Measurements from ENCODE around the gene CENPA.
A peak's percentile ranks its signal among the peaks of the same experiment; 100 is the strongest.
"Not testable (repeated sequence)": the region's sequence is repeated elsewhere in the genome, so short reads cannot be mapped to it uniquely, and the experiment has no call there.

The CENPA gene

DNA sequence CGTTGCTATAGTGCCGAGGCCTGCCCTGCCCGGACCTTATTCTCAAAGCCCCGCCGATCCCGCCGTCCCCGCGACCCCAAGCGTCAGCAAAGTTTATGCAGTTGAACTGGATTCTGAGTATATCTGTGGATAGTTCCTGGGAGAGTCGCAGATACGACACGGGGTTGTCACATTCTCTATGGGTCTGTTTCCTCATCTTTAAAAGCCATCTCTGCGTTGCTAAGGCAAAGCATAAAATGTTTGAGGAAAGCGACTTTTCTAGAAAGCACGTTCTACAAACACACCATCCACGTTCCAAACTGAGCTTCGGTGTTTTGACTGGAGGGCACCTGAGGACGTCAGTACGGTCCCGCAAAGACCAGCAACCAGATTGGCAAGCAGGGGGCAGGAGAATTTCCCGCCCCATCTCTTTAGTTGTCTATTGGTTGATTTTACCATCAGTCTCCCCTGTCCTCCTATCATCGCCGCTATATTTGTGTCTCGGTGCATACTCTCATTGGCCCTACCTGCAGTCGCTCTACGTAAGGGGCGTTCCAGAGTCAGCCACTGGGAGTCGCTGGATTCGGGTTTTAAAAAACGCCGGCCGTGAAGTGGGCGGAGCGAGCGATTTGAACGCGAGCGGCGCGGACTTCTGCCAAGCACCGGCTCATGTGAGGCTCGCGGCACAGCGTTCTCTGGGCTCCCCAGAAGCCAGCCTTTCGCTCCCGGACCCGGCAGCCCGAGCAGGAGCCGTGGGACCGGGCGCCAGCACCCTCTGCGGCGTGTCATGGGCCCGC, at the start of gene CENPA:
TSS of gene CENPA (plus strand) at position 626 of the 776 bp plus-strand sequence. CDS start at position 767, 141 bp downstream.
- DNase-seq (ENCODE audit: low read depth in 2 of 2) = peak; percentile 88 to 94

DNA sequence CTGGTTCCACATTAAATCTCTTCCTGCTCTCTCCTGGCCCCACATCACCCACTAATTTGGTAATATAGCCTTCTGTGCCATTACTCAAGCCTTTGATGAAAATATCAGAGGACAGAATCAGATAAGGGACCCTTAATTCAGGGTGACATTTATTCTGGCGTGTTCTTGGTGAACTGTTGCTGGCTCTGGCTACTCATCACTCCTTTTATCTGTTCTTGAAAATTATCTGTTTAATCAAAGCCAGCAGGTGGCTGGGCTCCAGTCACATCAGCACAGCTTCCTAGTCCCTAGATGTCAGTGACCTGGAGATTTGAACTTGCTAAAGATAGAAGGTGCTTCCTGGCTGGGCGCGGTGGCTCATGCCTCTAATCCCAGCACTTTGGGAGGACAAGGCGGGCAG, 48.6 kb upstream of the CENPA start:
- DNase-seq (ENCODE audit: low read depth in 2 of 2) = no peak

DNA sequence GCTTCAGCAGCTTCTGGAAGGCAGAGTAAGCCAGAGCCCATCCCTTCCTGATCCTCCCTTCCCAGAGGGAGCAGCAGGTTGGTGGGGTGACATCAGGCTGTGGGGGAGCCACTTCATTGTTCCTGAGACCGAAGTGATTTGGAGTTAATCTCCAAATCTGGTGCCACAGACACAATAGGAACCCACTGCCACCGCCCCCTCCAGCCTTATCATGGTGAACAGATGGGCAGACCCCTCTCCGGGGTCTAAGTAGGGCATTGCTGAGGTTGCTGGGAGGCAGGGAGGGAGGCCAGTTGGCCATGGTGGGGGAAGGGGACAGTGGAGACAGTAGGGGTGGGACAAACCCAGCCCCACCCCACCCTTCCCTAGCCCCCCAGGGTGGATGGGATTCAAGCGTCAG, 47.4 kb upstream of the CENPA start:
- no peak for DNase-seq (ENCODE audit: low read depth in 2 of 2)

DNA sequence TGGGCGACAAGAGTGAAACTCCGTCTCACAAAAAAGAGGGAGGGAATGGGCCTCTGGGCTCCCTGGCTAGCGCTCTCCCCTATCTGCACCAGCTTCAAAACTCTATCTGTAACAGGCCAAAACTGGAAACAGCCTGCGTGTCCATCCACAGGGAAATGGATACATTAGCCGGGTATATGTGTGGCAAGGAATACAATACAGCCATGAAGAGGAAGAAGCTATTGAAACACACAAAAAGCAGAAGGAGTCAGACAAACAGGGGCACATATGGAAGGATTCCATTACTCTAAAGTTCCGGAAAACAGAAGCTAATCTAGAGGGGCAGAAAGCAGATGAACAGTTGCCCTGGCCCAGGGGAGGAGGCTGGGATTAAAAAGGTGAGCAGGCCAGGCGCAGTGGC, 46.3 kb upstream of the CENPA start:
- DNase-seq (ENCODE audit: low read depth in 2 of 2) = no peak

DNA sequence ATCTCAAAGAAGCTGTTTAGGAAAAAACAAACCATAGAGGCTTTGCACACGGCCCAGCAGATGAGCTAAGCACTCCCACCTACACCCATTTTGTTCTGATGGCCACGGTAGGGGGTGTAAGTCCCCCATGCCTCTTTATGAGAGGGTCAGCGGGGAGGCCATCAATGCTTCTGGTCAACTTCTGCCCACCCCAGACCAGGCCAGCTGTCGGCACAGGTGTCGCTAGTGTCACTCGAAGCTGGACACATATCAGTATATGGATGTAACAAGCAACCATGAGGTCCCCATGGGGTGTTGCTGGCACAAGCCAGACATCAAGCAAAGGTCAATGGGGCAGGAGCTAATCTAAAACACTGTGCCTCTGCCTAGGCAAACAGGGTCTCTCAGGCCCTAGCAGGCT, 45.5 kb upstream of the CENPA start:
- no peak for DNase-seq (ENCODE audit: low read depth in 2 of 2)

DNA sequence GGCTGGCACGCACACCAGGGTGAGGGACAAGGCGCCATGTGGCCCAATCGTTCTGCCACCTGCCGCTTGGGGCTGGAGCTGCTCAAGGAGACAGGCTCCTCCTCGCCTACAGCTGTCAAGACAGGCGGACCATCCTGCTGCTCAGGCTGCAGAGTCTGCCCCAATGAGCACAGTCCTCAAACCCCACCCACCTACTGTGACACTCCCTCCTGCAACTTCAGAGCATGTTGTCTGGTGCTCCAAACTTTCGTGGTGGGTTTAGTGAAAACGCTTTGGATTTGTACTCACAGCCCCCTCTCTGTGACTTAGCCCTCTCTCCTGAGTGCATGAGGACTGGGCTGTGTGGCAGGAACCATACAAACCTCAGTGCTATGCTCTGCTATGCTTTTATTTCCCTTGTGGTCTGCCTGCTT, 45.0 kb upstream of the CENPA start:
- DNase-seq (ENCODE audit: low read depth in 2 of 2) = no peak

DNA sequence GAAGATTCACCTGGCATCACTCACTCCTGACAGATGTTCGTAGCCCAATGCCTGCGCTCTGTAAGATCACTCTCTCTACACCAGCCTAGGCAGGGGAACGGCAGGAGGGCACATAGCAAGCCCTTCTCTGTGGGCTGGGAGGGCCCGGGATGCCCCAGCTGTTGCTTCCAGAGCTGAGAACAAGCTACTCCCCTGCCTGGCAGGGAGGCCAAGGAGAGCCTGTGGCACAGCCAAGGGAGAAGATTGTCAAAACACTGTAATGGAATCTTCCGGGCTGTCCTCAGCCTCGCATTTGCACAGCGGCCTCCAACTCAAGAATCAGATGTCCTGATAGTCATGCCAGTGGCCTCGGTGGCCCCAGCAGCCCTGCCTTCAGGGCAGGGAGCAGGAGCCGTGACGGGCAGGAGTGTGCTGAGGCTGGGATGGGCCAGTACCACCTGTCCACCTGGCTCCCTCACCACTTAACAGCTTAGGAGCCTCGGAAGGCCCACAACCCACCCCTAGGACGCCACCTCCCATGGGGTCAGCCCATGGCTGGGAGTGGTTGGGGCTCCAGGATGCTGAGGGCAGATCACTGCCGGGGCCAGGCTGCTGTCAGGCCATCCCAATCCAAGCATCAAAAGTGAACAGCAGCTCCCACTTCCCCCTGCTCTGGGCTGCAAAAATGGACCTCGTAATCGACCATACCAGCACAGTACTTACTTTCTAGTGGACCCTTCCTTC, 43.6 kb upstream of the CENPA start:
- DNase-seq (ENCODE audit: low read depth in 2 of 2) = no peak

DNA sequence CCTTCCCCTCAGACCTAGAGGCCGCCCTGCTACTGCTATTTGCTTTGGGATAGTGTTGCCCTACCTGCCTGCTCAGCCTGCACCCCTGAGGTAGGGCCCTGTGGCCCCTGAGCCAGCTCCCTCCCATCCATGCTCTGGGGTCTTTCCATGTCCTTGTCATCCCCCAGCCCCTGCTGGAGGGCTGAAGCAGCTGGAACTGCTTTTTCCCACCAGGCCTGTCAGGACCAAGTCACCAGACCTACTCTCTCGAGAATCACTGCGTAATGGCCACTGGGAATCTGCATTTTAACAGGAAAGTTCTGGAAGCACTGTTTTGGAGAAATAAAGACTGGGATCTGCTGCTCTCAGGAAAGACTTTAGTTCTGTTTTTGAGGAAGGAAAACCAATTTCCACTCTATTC, 42.0 kb upstream of the CENPA start:
- no peak for DNase-seq (ENCODE audit: low read depth in 2 of 2)

DNA sequence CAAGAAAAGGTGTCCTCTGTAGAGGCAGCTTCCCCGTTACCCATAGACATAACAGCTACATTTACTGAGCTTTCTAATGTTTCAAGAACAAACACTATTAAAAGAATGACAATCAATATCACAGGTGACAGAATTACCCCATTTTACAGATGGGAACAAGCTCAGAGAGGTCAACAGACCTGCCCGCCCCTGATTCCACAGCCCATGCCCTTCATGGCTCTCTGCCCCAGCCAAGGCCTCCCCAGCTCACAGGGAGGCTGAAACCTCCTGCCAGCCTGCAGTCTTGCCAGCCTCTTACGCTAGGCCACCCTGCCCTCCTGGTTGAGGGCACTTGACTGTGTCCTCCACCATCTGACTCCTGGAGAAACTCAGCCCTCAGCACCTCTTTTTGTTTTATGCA, 40.9 kb upstream of the CENPA start:
- no peak for DNase-seq (ENCODE audit: low read depth in 2 of 2)

DNA sequence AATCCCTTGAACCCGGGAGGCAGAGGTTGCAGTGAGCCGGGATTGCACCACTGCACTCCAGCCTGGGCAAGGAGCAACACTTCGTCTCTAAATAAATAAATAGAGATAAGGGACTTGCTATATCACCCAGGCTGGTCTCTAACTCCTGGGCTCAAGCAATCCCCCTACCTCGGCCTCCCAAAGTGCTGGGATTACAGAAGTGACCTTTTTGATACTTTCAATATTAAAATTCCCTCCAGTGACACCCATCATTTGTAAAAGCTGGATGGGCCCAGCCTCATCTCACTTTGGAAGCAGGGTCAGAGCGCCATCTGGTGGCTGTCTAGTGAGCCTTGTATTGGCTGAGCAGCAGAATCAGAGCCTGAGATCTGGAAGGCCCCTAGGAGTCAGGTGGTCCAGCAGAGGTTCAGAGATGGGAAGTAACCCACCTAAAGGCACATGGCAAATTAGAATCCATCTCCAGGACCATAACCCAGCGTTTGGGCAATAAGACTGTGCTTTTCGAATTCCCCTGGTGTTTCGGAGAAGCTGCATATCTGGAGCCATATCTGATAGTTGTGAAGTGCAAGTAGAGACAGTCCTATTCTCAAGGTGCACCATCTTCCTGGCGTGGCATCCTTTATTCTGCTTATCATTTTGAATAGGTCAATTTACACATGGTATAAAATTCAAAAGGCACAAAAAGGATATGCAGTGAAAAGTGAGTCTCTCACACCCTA, 40.1 kb upstream of the CENPA start:
- peak; percentile 71 to 80 for DNase-seq (ENCODE audit: low read depth in 2 of 2)

DNA sequence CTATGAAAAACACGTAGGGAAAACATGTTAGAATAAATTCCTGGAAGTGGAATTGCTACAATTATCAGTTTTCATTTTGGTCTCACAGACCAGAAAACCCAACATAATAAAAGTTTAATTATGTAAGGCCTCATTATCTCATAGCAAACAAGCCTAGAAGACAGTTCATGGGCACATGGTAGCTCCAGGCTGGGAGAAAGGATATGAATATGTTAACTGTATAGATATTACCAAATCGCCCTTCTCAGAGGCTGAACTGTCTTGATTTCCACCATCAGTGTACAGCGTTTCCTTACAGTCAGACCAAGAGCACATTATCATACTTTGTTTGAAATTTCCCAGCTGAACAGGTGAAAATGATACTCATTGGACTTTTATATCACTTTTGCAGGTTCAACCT, 38.9 kb upstream of the CENPA start:
- DNase-seq (ENCODE audit: low read depth in 2 of 2) = no peak

DNA sequence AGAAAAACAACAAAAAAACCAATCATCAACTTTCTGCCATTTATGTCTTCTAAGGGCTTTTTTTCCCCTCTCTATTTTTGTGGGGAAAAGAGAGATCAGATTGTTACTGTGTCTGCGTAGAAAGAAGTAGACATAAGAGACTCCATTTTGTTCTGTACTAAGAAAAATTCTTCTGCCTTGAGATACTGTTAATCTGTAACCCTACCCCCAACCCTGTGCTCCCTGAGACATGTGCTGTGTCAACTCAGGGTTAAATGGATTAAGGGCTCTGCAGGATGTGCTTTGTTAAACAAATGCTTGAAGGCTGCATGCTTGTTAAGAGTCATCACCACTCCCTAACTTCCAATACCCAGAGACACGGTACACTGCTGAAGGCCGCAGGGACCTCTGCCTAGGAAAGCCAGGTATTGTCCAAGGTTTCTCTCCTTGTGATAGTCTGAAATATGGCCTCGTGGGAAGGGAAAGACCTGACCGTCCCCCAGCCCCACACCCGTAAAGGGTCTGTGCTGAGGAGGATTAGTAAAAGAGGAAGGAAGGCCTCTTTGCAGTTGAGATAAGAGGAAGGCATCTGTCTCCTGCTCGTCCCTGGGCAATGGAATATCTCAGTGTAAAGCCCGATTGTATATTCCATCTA, 36.0 kb upstream of the CENPA start:
- DNase-seq (ENCODE audit: low read depth in 2 of 2) = not testable (repeated sequence)

DNA sequence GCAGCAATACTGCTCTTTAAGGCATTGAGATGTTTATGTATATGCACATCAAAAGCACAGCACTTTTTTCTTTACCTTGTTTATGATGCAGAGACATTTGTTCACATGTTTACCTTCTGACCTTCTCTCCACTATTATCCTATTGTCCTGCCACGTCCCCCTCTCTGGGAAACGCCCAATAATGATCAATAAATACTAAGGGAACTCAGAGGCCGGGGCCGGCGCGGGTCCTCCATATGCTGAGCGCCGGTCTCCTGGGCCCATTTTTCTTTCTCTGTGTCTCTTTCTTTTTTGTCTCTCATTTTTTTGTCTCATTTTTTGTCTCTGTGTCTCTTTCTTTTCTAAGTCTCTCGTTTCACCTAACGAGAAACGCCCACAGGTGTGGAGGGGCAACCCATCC, 35.4 kb upstream of the CENPA start:
- not testable (repeated sequence) for DNase-seq (ENCODE audit: low read depth in 2 of 2)

DNA sequence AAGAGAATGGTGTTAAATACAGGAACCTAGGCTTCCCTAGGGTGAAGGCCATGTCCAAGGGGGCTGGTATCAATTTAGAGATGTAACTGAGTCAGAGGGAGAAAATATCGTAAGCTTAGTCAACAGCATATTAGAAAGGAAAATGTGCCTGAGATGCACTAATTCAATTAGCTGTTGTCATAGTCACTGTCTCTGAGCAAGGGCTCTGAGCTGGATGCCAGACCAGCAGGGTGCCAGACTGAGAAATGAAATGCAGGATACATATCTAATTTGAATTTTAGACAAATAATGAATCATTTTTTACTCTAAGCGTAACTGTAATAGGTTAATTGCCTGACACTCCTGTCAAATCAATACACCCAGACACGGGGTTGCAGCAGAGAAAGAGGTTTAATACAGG, 33.2 kb upstream of the CENPA start:
- no peak for DNase-seq (ENCODE audit: low read depth in 2 of 2)

DNA sequence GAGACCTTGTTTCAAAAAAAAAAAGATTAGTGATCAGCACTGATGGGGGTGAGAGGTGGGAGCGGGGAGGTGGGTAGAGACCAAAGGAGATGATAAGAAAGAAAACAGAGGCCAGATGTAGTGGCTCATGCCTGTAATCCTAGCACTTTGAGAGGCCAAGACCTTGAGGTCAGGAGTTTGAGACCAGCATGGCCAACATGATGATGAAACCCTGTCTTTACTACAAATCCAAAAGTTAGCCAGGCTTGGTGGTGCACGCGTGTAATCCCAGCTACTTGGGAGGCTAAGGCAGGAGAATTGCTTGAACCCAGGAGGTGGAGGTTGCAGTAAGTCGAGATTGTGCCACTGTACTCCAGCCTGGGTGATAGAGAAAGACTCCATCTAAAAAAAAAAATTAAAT, 31.3 kb upstream of the CENPA start:
- no peak for DNase-seq (ENCODE audit: low read depth in 2 of 2)

DNA sequence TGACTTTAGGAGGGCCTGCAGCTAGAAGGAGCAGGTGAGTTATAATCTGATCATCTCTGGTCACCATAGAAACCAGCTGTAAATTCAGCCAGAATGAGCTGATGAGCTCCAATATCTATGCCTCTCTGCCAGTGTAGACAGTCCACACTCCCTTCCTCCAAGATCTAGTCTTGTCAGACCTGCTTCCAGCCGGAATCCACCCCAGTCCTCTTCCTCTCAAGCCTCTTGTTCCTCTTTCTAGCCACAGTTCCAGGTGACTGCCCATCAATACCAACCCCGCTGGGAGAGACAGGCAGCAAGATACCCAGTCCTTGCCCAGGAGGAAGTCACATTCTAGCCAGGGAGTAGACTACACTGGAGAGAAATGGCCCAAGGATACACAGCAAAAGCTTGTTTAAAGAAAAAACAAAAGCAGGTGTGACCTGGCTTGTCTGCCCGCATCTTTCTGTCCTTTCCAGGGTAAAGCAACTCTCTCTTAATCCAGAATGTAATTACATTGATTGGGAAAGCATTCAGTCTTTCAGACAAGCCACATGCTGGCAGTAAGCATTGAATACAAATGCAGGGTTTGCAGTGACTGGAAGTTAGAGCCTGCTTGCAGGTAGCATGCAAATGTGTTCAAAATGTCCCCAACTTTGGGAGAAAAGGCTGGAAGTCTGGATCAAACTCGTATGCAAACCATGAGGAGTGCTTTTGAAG, 30.7 kb upstream of the CENPA start:
- DNase-seq (ENCODE audit: low read depth in 2 of 2) = no peak

DNA sequence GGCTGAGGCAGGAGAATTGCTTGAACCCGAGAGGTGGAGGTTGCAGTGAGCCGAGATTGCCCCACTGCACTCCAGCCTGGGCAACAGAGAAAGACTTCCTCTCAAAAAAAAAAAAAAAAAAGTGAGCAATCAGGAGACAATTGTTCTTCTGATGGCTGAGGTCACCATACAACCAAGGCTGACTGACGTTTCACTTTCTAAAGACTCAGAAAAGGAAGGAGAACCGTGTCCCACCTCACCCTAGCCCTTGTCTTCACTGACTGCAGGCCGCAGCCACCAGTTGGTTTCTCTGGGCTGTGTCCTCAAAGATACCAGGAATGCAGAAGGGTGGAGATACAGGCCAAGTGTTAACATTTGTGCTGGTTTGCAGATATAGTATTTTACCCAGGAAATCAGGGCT, 29.5 kb upstream of the CENPA start:
- no peak for DNase-seq (ENCODE audit: low read depth in 2 of 2)

DNA sequence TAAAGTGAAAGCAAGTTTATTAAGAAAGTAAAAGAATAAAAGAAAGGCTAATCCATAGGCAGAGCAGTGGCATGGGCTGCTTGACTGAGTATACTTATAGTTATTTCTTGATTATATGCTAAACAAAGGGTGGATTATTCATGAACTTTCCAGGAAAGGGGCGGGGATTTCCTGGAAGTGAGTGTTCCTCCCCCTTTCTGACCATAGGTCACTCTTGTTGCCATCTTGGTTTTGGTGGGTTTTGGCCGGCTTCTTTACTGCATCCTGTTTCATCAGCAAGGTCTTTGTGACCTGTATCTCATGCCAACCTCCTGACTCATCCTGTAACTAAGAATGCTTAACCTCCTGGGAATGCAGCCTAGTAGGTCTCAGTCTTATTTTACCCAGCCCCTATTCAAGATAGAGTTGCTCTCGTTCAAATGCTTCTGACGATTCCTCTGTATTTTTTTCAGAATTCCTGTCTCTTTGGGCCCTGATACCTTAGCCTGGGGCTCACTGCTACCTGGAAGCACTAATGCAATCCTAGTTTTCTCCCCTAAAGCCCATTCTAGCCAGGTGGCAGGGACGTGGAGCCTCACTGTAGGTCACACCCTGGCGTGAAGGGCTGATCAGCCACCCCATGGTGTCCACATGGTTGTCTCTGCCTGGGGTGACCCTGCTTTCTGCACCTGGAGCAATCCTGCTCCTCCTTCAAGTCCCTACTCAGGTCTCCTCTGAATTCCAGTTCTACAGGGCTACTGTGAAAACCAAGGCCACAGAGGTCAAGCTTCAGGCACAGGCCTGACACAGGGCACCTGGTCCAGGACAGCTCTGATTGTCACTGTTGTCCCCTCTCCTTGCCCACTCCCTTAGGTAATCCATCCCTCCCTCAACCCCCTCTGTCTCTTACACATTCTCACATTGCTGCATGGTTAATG, 27.7 kb upstream of the CENPA start:
- no peak for DNase-seq (ENCODE audit: low read depth in 2 of 2)

DNA sequence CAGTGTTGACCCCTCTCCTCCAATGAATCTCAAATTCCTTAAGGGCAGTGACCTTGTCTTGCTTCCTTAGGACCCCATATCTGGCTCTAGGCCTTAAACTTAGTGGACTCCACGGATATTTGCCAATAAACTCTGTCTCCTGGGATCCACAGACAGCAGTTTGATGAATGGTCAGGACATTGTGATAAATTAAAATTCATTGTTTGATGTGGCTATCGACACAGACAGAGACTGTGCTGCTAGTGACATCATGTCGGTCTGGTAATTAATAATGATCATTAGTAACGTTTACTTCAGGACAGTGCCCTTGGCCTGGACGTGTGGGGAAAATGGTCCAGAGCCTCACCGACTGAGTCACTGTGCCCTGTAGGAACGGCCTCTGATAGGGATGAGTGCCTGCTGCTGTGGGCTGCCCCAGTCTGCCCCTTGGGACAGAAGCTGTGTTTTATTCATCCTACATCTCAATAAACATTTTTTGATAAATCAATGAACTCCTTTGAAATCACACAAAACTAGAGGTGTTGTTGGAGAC, 27.0 kb upstream of the CENPA start:
- no peak for DNase-seq (ENCODE audit: low read depth in 2 of 2)

DNA sequence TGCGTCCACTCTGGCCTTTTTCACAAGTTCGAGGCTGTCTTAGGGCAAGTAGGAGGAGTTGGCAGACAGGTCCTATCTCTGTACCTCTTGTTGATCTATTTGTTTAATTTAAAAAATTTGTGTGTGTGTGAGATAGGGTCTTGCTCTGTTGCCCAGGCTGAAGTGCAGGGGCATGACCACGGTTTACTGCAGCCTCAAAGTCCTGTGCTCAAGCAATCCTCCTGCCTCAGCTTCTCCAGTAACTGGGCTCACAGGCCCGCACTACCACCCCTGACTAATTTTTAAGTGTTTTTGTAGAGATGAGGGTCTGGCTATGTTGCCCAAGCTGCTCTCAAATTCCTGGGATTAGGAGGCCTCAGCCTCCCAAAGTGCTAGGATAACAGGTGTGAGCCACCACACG, 26.0 kb upstream of the CENPA start:
- no peak for DNase-seq (ENCODE audit: low read depth in 2 of 2)

Measured in stimulated activated CD4-positive, alpha-beta T cell treated with anti-CD3 and anti-CD28 coated beads, Interleukin-4, amount 100 ng/mL, for 48 hours (primary cell).